Measurements from ENCODE around the gene MALL. TPM values are rescaled to one million over a fixed set of nuclear protein-coding genes. Genes with fewer than 3 reads are reported as not detected.

Gene MALL
- total and polyA plus RNA-seq, 9 of the 15 experiments (the other 6 are each of a cell fraction or from before 2014, with no cell fraction given), result 0.24 TPM; not detected in 8

DNA sequence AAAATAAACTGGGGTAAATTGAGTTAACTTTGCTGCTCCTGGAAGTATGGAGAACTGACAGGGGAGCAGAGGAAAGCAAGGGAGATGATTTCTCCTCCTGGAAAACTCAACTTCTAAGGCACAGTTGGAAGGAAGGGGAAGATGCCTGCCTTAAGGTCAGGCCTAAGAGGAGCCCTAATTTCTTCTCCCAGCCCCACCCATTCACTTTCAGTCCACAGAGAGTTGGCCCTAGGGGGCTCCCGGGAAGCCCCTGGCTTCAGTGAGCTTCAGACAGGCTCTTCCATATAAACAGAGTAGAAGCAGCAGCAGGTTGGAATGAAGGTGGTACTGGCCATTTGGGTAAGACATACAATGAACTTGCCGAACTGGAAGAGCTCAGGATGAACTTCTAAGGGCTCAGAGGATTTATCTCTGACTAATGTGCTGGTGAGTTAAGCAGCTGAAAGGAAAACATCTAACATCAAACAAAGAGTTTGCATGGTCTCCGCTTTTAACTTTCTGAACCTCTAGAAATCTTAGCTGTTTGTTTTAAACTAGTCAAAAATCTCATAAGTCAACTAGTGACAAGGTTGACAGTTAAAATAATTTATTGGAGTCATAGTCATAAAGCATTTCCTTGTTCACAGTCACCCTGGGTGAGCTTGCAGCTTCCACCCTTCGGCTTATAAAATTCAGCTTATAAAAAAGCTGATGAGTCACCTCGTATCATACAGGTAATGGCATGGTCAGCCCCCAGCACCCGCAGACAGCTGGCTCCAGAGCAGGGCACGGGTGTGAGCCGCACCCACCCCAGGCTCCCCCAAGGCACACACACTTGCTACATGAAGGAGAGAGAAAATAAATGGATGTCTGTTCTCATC lies 9.8 kb downstream of the MALL start (continued):
- TF ChIP-seq ARID3B (CRISPR knock-in tag; IDR thresholded peaks at IDR 0.05; ENCODE audit: borderline replicate concordance), result no peak
- TF ChIP-seq E2F8 (IDR thresholded peaks at IDR 0.05; ENCODE audit: low read depth, partially characterized antibody), result no peak
- no peak for TF ChIP-seq TCFL5 (CRISPR knock-in tag; conservative IDR thresholded peaks at IDR 0.05)

DNA sequence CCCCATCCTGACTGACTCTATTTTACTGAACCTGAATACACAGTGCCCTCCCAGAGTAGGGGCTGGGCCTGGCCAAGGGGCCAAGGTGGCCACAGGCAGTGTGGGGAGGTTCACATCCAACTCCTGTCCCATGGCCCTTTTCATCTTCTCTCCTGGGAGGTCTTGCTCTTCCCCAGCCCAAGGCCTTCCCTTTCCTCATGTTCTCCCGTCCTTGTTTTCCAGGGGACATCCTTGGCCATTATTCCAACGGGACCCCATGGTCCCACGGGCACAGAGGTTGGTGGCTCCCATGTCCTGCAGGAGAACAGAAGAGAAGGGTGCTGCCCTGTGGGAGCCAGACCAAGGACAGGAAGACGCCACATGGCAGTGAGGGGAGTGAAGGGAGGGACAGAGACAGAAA lies 10.4 kb downstream of the MALL start:
- Histone ChIP-seq H3K9me3 (replicated peaks; ENCODE audit: control insufficient read depth, insufficient read depth, low read depth, low read length) (no peaks in the 10 kb centered on the region), H3K9me1 (ENCODE audit: control insufficient read depth, insufficient read depth, low read length) (no peaks in the 10 kb centered on the region), H3K4me2 (ENCODE audit: insufficient read depth, low read length) (no peak overlapping the region), H2AFZ (ENCODE audit: low read depth, low read length) (no peak overlapping the region), H3K36me3 (ENCODE audit: control insufficient read depth, insufficient read depth, low read length) (no peaks in the 10 kb centered on the region), H3K4me1 (replicated peaks in 1 of 2; ENCODE audit: control insufficient read depth in 2 of 2, insufficient read depth in 2 of 2, low read length in 2 of 2) (no peaks in the 10 kb centered on the region), H3K79me2 (ENCODE audit: control insufficient read depth, insufficient read depth, low read length) (no peaks in the 10 kb centered on the region), H3K27ac (ENCODE audit: extremely low read depth, low read depth, low read length) (no peak overlapping the region), H4K20me1 (replicated peaks; ENCODE audit: control insufficient read depth, insufficient read depth, low read length) (no peaks in the 10 kb centered on the region; the same call in 1 of the 2 replicates), H3K4me3 (no peak overlapping the region), H3K9ac (ENCODE audit: insufficient read depth in 1 of 2, low read depth in 2 of 2, low read length in 2 of 2) (no peak overlapping the region), H3K27me3 (ENCODE audit: control insufficient read depth in 2 of 2, insufficient read depth in 2 of 2, low read length in 2 of 2) (no peaks in the 10 kb centered on the region; a peak in 1 of 5 replicates)
- no TSS peak for BruUV-seq (replicated peaks)
- in situ Hi-C loops (cut with MboI) (no loop called here), intact Hi-C loops (cut with micrococcal nuclease) (no loop called here)
- DNase-seq (ENCODE audit: extremely low read depth in 1 of 4, low spot score in 3 of 4), result no peak
- no peak for ATAC-seq
- FAIRE-seq, result no peak
- ChIA-PET POLR2A (no interaction called here), CTCF (ENCODE audit: low intra/inter-chr PET ratio) (no interaction called here)
- 0% methylated on average over 4 of the region's 4 CpGs for WGBS (ENCODE audit: insufficient coverage, low coverage, missing lambda C conversion rate)
